HG03095 (cell line): ENCODE measurements around the gene CDCA7L.
A peak's percentile ranks its signal among the peaks of the same experiment; 100 is the strongest.
"Not testable (repeated sequence)": the region's sequence is repeated elsewhere in the genome, so short reads cannot be mapped to it uniquely, and the experiment has no call there.

ENCODE experiments used
- ATAC-seq: cut with Tn5 transposase; IDR thresholded peaks from one replicate; pipeline ENCODE4 v1.9.1; 2021; ENCODE audit warnings: moderate library complexity; ENCODE audit not compliant: unreplicated experiment

The CDCA7L gene

DNA sequence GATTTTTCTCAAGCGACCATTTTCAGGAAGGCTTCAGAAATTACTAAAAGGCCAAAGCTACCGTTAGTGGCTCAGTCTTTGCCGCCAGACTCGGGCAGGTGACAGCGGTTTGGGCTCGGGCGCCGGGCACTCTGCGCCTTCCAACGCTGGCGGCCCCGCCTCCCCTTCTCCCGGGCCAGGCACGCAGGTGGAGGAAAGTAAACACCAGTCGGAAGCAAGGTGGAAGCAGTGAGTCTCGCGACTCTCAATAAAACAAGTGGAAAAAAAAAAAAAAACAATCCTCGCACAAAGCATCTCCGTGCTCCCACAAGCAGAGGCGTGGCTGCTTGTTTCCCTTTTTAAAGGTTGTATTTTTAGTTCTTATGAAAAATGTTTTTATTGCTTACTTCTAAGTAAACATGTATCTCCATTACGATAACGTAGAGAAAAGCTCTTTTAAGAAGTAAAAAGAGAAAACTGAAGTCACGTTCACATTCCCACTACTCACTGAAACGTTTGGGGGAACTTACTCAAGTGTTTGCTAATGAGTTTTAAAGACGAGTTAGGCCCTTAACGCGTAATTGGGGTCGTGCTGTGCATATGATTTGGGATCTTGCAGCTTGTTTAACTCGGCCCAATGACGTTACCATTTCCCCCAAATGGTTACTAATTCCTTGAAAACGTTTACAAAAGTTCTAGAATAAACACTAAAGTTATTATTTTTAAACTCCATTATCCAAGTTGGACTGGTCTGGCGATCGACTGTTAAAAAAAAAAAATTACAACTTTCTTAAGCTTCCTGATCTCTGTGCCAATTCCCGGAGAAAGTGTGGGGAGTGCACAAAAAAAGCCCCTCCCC, 864 bp downstream of the CDCA7L start:
- no peak for ATAC-seq

GRCh38 chr7:21943436-21943835, 2.3 kb downstream of the CDCA7L start:
- ATAC-seq, result no peak

DNA sequence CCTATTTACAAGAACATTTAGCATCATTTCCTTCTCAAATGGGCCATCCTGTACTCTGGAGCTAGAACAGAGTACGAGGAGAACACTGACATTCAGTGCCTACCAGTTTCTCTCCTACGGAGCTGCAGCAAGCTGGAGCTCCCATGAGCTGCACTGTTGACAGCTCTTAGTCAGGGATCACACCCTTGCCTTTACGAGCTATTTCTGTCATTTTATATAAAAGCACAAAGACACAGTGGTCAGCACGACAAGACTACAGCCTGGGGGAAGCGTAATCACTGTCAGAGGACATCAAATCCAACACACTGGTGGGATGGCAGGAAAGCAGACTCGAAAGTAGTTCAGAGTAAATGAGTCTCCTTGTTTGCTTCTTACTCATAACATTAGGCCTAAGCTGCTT, 2.7 kb downstream of the CDCA7L start:
- no peak for ATAC-seq

DNA sequence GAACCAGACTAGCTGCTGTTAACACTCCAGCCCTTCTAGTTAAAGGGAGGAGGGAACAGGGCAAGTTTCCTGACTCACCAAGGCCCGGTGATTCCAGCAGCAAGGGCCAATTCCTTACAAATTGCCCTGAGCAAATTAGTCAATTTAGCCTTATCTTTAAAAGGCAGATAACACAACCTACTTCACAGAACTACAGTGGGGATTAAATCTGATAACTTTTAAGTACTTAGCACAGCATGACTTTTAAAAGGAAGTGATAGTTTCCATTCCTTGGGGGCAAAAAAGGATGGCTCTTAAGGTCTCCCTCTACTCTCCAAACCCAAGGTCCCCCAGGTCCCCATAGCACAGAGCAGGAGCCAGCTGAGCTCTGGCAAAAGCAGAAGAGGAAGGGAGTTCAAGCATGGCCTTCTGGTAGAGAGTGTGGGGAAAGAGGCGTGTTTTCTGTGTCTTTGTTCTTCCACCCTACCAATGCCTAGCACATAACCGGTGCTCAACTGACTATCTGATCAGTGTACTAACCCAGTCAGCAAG, 4.0 kb downstream of the CDCA7L start:
- ATAC-seq, result no peak

DNA sequence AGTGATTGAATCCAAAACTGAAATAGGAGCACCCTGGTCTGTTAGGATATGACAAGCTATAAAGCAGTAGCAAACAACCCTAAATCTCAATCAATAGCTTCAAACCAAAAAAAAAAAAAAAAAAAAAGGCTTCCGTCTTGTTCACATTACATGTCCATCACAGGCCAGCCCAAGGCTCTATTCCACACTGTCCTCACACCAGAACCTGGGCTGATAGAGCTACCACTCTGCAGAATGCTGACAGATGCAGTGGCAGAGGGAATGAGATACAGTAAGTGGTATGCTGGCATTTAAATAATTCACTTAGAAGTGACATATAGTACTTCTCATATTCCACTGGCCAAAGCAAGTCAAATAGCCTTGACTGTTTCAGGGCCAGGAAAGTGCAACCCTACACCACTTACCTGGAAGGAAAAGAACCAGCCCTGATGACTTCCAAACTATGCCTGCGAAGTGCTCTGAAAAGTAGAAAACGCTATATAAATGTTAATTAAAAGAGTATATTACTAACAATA, 5.8 kb downstream of the CDCA7L start:
- ATAC-seq, result no peak

DNA sequence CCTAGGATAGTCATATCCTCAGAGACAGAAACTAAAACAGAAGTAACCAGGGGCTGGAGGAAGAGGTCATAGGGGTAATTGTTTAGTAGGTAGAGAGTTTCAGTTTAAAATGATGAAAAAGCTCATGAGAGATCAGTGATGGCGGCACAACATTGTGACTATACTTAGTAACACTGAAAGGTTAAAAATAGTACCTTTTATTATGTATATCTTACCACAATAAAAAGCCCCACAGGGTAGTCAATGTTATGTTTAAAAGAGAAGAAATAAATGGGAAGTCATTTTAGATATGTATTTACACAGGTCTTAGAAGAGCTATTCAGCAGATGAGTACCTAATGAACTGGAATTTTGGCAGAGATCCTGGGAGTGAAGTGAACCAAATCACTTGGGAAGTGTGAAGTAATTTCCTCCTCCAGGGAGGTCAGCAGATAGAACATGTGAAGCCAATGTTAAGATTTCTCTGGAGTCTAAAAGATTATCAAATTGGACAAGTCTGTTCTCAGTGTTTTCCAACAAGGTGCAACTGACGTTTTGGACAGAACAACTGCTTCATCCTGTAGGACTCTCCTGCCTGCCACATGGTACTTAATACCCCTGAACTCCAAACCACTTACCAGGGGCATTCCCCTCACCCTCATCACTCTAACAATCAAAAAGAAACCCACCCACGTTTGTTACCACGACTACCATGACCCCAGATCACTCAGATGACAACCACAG, 6.4 kb downstream of the CDCA7L start:
- peak; percentile 71 for ATAC-seq

DNA sequence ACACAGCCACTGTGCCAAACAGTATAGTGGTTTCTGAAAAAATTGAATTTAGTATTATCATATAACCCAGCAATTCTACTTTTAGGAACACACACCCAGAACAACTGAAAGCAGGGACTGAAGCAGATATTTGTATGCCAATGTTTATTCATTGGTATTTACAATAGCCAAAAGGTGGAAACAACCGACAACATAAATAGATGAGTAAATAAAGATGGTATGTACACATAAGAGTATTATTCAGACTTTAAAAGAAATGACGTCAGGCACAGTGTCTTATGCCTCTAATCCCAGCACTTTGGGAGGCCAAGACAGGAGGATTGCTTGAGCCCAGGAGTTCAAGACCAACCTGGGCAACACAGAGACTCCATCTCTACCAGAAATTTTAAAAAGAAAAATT, 7.2 kb downstream of the CDCA7L start:
- no peak for ATAC-seq

DNA sequence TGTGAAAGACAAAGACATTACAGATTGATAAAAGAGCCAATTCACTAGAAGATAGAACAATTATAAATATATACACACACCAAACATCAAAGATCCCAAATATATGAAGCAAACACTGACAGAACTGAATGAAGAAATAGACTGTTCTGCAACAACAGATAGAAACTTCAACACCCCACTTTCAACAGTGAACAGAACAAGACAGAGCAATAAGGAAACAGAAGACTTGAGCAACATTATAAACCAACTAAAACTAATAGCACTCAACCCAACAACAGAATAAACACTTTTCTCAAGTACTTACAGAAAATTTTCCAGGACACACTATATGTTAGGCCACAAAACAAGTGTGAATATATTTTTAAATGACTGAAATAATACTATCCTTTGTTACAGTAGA, 10.9 kb downstream of the CDCA7L start:
- ATAC-seq, result no peak

GRCh38 chr7:21933293-21933692, 12.4 kb downstream of the CDCA7L start:
- not testable (repeated sequence) for ATAC-seq

- ATAC-seq, result no peak
These were observed 18.0 kb downstream of the CDCA7L start for GRCh38 chr7:21927693-21928092.

- ATAC-seq, result no peak
These were observed 19.3 kb downstream of the CDCA7L start for GRCh38 chr7:21926448-21926847.

DNA sequence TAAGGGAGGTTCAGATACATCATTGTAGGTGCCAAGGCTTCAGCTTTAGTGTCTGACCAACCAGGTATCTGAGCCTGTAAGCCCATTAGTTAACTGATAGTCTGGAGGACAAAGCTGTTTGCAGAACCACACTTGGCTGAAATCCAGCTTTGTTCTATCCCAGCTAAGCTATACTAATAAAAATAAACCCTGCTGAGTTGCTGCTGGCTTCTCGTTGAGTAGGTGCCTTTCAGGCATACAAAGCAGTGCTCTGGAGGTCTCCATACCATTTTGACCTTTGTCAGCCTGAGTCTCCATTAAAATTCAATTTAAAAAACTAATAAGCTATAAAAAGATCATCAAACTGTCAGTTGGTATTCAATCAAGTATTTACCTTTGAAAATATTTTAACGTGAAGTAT, 22.0 kb downstream of the CDCA7L start:
- no peak for ATAC-seq

GRCh38 chr7:21922605-21923004, 23.1 kb downstream of the CDCA7L start:
- ATAC-seq, result no peak

DNA sequence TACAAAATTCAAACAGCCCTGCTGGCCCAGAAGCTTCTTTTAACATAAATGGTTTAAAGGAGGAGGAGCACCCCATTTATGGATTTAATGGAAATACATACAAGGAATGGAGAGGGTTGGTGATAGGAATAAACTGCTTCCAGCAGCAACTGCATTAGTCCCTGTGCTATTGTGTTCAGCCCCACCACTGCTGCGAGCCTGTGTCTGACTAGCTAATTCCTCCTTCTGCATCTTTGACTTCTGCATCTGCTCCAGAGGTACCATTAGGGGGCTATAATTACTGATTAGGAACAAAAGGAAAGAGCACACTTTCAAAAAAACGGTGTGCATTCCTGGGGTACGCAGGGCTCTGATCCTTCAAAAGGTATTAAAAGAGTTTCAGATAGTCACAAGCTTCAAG, 24.8 kb downstream of the CDCA7L start:
- ATAC-seq, result no peak

DNA sequence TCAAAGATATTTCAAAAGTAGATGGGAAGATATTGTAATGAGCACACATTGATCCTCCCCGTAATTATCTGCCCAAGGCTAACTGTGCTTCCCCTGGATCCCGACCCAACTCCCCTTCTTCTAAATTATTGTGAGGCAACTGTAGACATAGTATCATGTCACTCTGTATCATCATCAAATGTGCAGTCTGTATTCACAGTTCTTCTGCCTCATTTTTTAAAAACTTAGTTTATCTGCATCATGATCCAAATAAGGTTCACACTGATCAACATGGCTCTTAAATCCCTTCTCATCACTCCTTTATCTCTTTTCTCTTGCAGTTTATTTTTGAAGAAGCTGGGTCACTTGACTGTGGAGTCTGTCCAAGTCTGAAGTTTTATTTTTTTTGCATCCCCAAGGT, 27.5 kb downstream of the CDCA7L start:
- no peak for ATAC-seq

GRCh38 chr7:21916629-21917028, 29.1 kb downstream of the CDCA7L start:
- ATAC-seq, result no peak

GRCh38 chr7:21916176-21916575, 29.5 kb downstream of the CDCA7L start:
- ATAC-seq, result no peak

GRCh38 chr7:21915140-21915539, 30.6 kb downstream of the CDCA7L start:
- ATAC-seq, result no peak

DNA sequence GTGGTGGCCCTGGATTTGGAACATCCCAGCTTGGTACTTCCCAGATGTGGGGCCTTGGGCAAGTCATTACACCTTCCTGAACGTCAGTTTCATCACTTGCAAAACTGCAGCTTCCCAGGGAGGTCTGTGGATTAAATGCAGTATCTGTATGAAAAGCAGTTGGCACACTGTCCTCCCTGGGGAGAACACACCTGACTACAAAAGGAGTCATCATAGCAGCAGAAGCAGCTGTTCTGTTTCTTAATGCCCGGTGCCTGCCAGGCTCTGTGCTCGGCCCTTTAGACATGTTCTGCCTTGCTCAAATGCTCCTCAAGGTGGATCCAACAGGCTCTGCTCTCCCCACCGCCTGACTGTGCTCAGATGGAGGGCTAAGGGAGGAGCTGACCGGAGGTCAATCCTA, 31.0 kb downstream of the CDCA7L start:
- ATAC-seq, result no peak

DNA sequence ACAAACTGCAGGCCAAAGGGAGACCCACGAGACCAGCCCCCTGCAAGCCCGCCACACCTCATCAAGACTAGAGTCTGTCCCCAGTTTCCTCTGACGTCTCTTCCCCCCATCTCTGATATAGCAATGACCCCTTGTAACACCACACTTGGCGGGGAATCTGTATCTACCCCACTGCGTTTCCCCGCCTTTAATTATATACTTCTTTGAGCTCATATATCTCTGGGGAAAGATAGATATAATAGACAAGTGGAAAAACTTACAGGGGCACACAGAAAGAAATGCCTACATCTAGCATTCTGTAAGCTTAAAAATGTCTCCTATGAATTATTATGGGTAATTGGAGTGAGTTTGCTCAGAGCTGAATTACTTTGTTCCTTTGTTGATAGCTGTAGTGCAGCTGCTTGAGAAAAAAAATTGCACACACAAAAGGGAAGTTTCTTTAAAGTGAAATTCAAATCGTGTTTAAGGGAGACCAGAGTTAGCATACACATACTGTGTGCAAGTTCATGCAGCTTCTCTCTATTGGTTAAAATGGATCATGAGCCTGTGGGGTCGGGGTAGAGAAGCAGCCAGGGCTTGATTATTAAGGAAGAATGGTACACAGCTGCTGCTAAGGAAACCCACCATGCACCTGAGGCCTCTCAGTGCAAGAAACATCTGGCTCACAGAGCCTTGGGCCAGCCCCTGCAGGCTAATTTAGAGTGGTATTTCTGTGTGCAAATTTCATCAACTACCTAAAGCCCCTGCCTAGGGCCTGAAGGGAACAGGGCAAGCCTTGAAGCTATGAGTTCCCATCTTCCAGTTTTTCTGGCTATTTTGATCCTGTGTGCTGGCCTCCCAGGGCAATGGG, 32.5 kb downstream of the CDCA7L start:
- ATAC-seq, result no peak

DNA sequence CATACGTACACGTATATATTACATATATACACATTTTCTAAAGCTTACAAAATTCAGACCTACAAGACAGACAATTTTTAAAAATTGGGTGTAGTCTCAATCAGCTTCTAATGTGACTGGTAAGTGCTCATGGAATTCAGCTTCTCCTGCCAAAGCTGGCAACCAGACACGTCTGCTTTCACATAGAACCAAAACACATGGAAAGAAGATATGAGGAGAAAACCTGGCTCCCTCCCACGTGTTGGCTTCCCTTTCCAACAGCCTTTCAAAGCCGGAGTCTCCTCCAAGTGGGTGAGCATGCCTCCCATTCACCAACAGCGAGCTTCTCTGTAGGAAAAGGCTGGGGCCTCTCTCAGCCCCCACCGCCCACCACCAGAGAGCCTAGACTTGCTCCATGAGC, 33.4 kb downstream of the CDCA7L start:
- ATAC-seq, result no peak
